OCI-LY3 (cell line): ENCODE results near the gene ZNF565.
"Not testable (repeated sequence)": the region's sequence is repeated elsewhere in the genome, so short reads cannot be mapped to it uniquely, and the experiment has no call there.

ENCODE experiments used
- H2AFZ ChIP-seq: fragments of 200-600, 300-600 bp; shearing (Covaris generic); 2 replicates; pipeline ENCODE4 v1.6.0; 2014; ENCODE audit warnings: antibody characterized with exemption, low read depth, low read length
- H3K27ac ChIP-seq: fragments of 200-600, 300-600 bp; sonication (generic); 2 replicates; pipeline ENCODE4 v1.5.1; 2014; ENCODE audit warnings: mild to moderate bottlenecking, low read length, moderate library complexity, mixed read lengths
- H3K27me3 ChIP-seq: fragments of 200-600, 300-600 bp; sonication (generic); 2 replicates; pipeline ENCODE4 v1.6.1; 2014; ENCODE audit warnings: low read depth, low read length, mixed read lengths
- H3K36me3 ChIP-seq: fragments of 200-600, 300-600 bp; sonication (generic); replicated peaks from 2 replicates; pipeline ENCODE3; 2014; ENCODE audit warnings: low read depth, low read length, mixed read lengths
- H3K4me1 ChIP-seq: fragments of 300-600, 200-600 bp; sonication (generic); 2 replicates; pipeline ENCODE4 v1.6.1; 2014; ENCODE audit warnings: low read length, mixed read lengths
- H3K4me2 ChIP-seq: fragments of 200-600, 300-600 bp; sonication (generic); 2 replicates; pipeline ENCODE4 v1.6.1; 2014; ENCODE audit warnings: low read length, mixed read lengths
- H3K4me3 ChIP-seq: fragments of 300-600, 200-600 bp; sonication (generic); 2 replicates; pipeline ENCODE4 v1.5.1; 2014; ENCODE audit warnings: antibody characterized with exemption, mild to moderate bottlenecking, low read length, moderate library complexity
- H3K79me2 ChIP-seq: fragments of 300-600, 200-600 bp; shearing (Covaris generic); 2 replicates; pipeline ENCODE4 v1.6.1; 2014; ENCODE audit warnings: mild to moderate bottlenecking, low read length, mixed read lengths
- H3K9ac ChIP-seq: fragments of 300-600, 200-600 bp; shearing (Covaris generic); 2 replicates; pipeline ENCODE4 v1.6.0; 2014; ENCODE audit warnings: mild to moderate bottlenecking, low read length, moderate library complexity
- H3K9me3 ChIP-seq: fragments of 200-600, 300-600 bp; shearing (Covaris generic); 2 replicates; pipeline ENCODE4 v1.6.1; 2014; ENCODE audit warnings: low read length, mixed read lengths; ENCODE audit not compliant: insufficient read depth
- H4K20me1 ChIP-seq: fragments of 200-600, 300-600 bp; sonication (generic); 2 replicates; pipeline ENCODE4 v1.6.1; 2016; ENCODE audit warnings: low read length, mixed read lengths; ENCODE audit not compliant: insufficient read depth
- CTCF ChIP-seq: fragments of 200-600, 300-600 bp; sonication (generic); IDR thresholded peaks from 2 replicates; pipeline ENCODE4 v1.5.1; 2014; ENCODE audit warnings: antibody characterized with exemption, low read length, low read depth
- EZH2phosphoT487 ChIP-seq: fragments of 200-600 bp; shearing (Covaris generic); IDR thresholded peaks from 2 replicates; pipeline ENCODE4 v1.6.1; 2018; ENCODE audit warnings: antibody characterized with exemption, mixed run types, low read depth

ZNF565 gene

GRCh38 chr19:36201684-36202083 lies 12.8 kb downstream of the ZNF565 start:
- Histone ChIP-seq H3K4me3 (no peak overlapping the region), H3K27ac (no peak overlapping the region), H2AFZ (no peak overlapping the region), H3K79me2 (peaks cover under 1% of the 10 kb centered on the region; the same call in 1 of the 2 replicates), H3K4me2 (no peak overlapping the region), H3K4me1 (peaks cover 14% of the 10 kb centered on the region), H3K36me3 (no peaks in the 10 kb centered on the region), H4K20me1 (no peaks in the 10 kb centered on the region), H3K27me3 (no peaks in the 10 kb centered on the region), H3K9me3 (no peaks in the 10 kb centered on the region), H3K9ac (no peak overlapping the region)
- TF ChIP-seq EZH2phosphoT487, result no peak
- no peak for TF ChIP-seq CTCF

GRCh38 chr19:36198119-36198518 lies 16.3 kb downstream of the ZNF565 start:
- Histone ChIP-seq H3K9me3 (no peaks in the 10 kb centered on the region), H3K4me1 (peaks cover 6% of the 10 kb centered on the region; the same call in 1 of the 2 replicates), H3K79me2 (no peaks in the 10 kb centered on the region), H3K27ac (no peak overlapping the region), H2AFZ (no peak overlapping the region), H3K4me2 (no peak overlapping the region), H3K27me3 (no peaks in the 10 kb centered on the region), H3K4me3 (no peak overlapping the region), H4K20me1 (no peaks in the 10 kb centered on the region), H3K36me3 (no peaks in the 10 kb centered on the region), H3K9ac (no peak overlapping the region)
- TF ChIP-seq CTCF (no peak), EZH2phosphoT487 (no peak)

GRCh38 chr19:36196249-36196648 lies 18.2 kb downstream of the ZNF565 start:
- no peak overlapping the region for H3K9ac ChIP-seq

GRCh38 chr19:36186722-36187121 lies 27.7 kb downstream of the ZNF565 start:
- not testable (repeated sequence) for H3K27ac ChIP-seq, H3K4me2 ChIP-seq

More at GRCh38 chr19:36196249-36196648, 18.2 kb downstream of the ZNF565 start:
- Histone ChIP-seq H3K27me3 (no peaks in the 10 kb centered on the region), H3K36me3 (no peaks in the 10 kb centered on the region), H3K79me2 (no peaks in the 10 kb centered on the region), H2AFZ (no peak overlapping the region), H4K20me1 (no peaks in the 10 kb centered on the region), H3K4me1 (peaks cover 6% of the 10 kb centered on the region; the same call in 1 of the 2 replicates), H3K4me3 (no peak overlapping the region), H3K27ac (no peak overlapping the region), H3K9me3 (no peaks in the 10 kb centered on the region), H3K4me2 (no peak overlapping the region)
- TF ChIP-seq EZH2phosphoT487 (no peak), CTCF (no peak)

GRCh38 chr19:36183245-36183628 lies 31.2 kb downstream of the ZNF565 start:
- Histone ChIP-seq H3K4me2 (no peak overlapping the region), H3K27ac (no peak overlapping the region)
- TF ChIP-seq CTCF (no peak), EZH2phosphoT487 (no peak)

More at GRCh38 chr19:36186722-36187121, 27.7 kb downstream of the ZNF565 start:
- H3K4me1 ChIP-seq, H2AFZ ChIP-seq, H3K79me2 ChIP-seq, H3K36me3 ChIP-seq, H3K9me3 ChIP-seq, H3K9ac ChIP-seq, H4K20me1 ChIP-seq, H3K27me3 ChIP-seq, H3K4me3 ChIP-seq: not testable (repeated sequence)

More at GRCh38 chr19:36183245-36183628, 31.2 kb downstream of the ZNF565 start:
- Histone ChIP-seq H3K27me3 (no peaks in the 10 kb centered on the region), H3K36me3 (no peaks in the 10 kb centered on the region), H3K9me3 (no peaks in the 10 kb centered on the region), H3K9ac (no peak overlapping the region), H3K79me2 (no peaks in the 10 kb centered on the region), H4K20me1 (no peaks in the 10 kb centered on the region), H3K4me1 (no peaks in the 10 kb centered on the region), H2AFZ (no peak overlapping the region), H3K4me3 (no peak overlapping the region)
